ENCODE measurements around the gene CENPN. TPM values are rescaled to one million over a fixed set of nuclear protein-coding genes. Genes with fewer than 3 reads are reported as not detected.

The CENPN gene
- total and polyA plus RNA-seq, 2 of the 8 experiments (the other 6 are each of a cell fraction or from before 2014, with no cell fraction given): 32.8 to 67.0 TPM

DNA sequence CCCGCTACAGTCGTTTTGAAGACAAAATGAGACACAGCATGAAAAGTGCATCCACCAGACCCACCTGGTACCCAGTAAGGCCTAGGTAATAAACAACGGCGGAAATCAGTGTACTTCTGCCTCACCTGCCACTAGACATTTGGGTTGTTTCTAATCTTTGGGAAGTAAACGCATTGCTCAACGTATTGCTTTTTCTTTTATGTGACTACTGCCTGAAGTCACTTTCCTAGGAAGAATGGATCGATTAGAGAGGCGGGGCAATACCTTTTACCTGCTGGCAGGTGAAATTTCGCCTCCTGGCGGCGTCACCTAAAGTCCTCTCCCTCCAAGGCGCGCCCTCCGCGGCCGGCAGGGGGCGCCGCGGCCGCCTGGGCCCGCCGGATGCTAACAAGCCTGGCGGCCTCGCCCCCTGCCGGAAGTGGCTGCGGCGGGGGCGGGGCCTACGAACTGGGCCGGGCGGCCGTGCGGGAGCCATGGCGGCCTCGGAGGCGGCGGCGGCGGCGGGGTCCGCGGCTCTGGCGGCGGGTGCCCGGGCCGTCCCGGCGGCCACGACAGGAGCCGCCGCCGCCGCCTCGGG is 28.5 kb downstream of the CENPN start, which contains the start of gene ATMIN (continued):
- TF ChIP-seq PHF8 (conservative IDR thresholded peaks at IDR 0.05; ENCODE audit: low read depth, low read length) (no peak), ASH2L (IDR thresholded peaks at IDR 0.05; ENCODE audit: low read length) (no peak), SIN3A (conservative IDR thresholded peaks at IDR 0.05 in 1 of 2, IDR thresholded peaks at IDR 0.05 in 1 of 2; ENCODE audit: low read depth in 1 of 2, low read length in 2 of 2) (no peak; a peak in 1 of 4 replicates), HDAC2 (IDR thresholded peaks at IDR 0.05; ENCODE audit: borderline replicate concordance in 1 of 2, low read depth in 2 of 2, low read length in 2 of 2) (no peak), EZH2 (IDR thresholded peaks at IDR 0.05; ENCODE audit: low read depth, low read length, severe bottlenecking) (no peak), BRCA1 (IDR thresholded peaks at IDR 0.05; ENCODE audit: low read depth, low read length) (peak; percentile 29; the same call in 1 of the 2 replicates), RXRA (IDR thresholded peaks at IDR 0.05; ENCODE audit: insufficient read depth, low read depth, low read length) (no peak), JUN (IDR thresholded peaks at IDR 0.05; ENCODE audit: low read depth, low read length) (no peak), CTBP2 (IDR thresholded peaks at IDR 0.05; ENCODE audit: borderline replicate concordance, insufficient read depth, insufficient read length, low read length) (no peak), CREB1 (IDR thresholded peaks at IDR 0.05) (no peak), POU5F1 (IDR thresholded peaks at IDR 0.05; ENCODE audit: low read depth, low read length) (no peak), GTF2F1 (IDR thresholded peaks at IDR 0.05; ENCODE audit: borderline replicate concordance, low read depth, low read length) (no peak), CBX8 (IDR thresholded peaks at IDR 0.05; ENCODE audit: borderline replicate concordance, low read depth, low read length) (no peak), ATF2 (IDR thresholded peaks at IDR 0.05; ENCODE audit: low read length) (no peak), SIX5 (IDR thresholded peaks at IDR 0.05; ENCODE audit: low read depth, low read length) (no peak), POLR2A (IDR thresholded peaks at IDR 0.05; ENCODE audit: control extremely low read depth in 1 of 2, low read depth in 2 of 2, low read length in 2 of 2) (peak; percentile 46 to 70; a peak in 1 of 3 replicates), RNF2 (IDR thresholded peaks at IDR 0.05; ENCODE audit: borderline replicate concordance, low read depth, low read length, missing control alignments, poor library complexity, severe bottlenecking) (no peak), BCL11A (IDR thresholded peaks at IDR 0.05; ENCODE audit: low read depth in 2 of 2, low read length in 2 of 2) (no peak), TCF12 (IDR thresholded peaks at IDR 0.05; ENCODE audit: low read depth, low read length) (no peak), KDM4A (IDR thresholded peaks at IDR 0.05; ENCODE audit: low read depth, low read length, severe bottlenecking) (no peak), TBP (IDR thresholded peaks at IDR 0.05; ENCODE audit: low read depth, low read length) (no peak; the same call in 1 of the 2 replicates)
- TF ChIP-seq, protein P1, sequence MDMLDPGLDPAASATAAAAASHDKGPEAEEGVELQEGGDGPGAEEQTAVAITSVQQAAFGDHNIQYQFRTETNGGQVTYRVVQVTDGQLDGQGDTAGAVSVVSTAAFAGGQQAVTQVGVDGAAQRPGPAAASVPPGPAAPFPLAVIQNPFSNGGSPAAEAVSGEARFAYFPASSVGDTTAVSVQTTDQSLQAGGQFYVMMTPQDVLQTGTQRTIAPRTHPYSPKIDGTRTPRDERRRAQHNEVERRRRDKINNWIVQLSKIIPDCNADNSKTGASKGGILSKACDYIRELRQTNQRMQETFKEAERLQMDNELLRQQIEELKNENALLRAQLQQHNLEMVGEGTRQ (IDR thresholded peaks at IDR 0.05; ENCODE audit: low read length): no peak
